ENCODE results near the gene CDC42SE1.

DNA sequence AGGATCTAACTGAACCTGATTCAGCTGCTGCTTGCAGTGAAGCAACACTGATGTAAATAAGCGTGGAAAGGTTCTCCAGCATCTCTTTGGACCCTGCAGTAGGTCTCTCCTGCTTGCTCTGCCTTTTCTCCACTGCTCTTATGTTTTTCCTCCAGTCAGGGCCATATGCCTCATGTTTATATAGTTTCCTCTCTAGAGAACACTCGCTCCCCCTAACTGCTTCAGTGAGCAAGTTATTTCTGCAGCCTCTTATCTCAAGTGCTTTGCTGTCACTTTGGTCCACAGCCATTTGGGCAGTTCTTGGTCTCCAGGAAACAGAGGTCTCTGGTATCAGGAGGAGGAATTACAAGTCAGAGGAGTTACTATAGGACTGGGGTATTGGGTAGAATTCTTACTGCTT is 45.9 kb downstream of the CDC42SE1 start:
- TF ChIP-seq, protein P1, sequence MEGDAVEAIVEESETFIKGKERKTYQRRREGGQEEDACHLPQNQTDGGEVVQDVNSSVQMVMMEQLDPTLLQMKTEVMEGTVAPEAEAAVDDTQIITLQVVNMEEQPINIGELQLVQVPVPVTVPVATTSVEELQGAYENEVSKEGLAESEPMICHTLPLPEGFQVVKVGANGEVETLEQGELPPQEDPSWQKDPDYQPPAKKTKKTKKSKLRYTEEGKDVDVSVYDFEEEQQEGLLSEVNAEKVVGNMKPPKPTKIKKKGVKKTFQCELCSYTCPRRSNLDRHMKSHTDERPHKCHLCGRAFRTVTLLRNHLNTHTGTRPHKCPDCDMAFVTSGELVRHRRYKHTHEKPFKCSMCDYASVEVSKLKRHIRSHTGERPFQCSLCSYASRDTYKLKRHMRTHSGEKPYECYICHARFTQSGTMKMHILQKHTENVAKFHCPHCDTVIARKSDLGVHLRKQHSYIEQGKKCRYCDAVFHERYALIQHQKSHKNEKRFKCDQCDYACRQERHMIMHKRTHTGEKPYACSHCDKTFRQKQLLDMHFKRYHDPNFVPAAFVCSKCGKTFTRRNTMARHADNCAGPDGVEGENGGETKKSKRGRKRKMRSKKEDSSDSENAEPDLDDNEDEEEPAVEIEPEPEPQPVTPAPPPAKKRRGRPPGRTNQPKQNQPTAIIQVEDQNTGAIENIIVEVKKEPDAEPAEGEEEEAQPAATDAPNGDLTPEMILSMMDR (IDR thresholded peaks at IDR 0.05; ENCODE audit: low read depth, low read length) = no peak
- no peak for TF ChIP-seq POLR2A (IDR thresholded peaks at IDR 0.05; ENCODE audit: extremely low read depth, insufficient read length)

Measured in NB4 (cell line).